ENCODE results near the gene EPGN.

The EPGN gene

GRCh38 chr4:74357965-74358364, 49.7 kb downstream of the EPGN start:
- TF ChIP-seq SPI1 (IDR thresholded peaks at IDR 0.05; ENCODE audit: borderline replicate concordance, low read depth) (no peak), GABPA (IDR thresholded peaks at IDR 0.05; ENCODE audit: low read depth) (no peak), POLR2AphosphoS5 (IDR thresholded peaks at IDR 0.05; ENCODE audit: low read depth) (no peak), REST (IDR thresholded peaks at IDR 0.05; ENCODE audit: insufficient replicate concordance, low read depth) (no peak), CTCF (IDR thresholded peaks at IDR 0.05; ENCODE audit: insufficient read depth, low read length) (no peak)
- H3K4me3 ChIP-seq (replicated peaks; ENCODE audit: insufficient read depth, low read length), result no peak overlapping the region

GRCh38 chr4:74361671-74362070, 53.4 kb downstream of the EPGN start:
- H3K27me3 ChIP-seq (ENCODE audit: insufficient read depth, poor library complexity, severe bottlenecking), result no peaks in the 10 kb centered on the region
- no peak overlapping the region for H3K27ac ChIP-seq (replicated peaks)
- no peak overlapping the region for H3K4me3 ChIP-seq (replicated peaks; ENCODE audit: insufficient read depth, low read length)
- TF ChIP-seq SPI1 (IDR thresholded peaks at IDR 0.05; ENCODE audit: borderline replicate concordance, low read depth) (no peak), REST (IDR thresholded peaks at IDR 0.05; ENCODE audit: insufficient replicate concordance, low read depth) (no peak), CTCF (IDR thresholded peaks at IDR 0.05; ENCODE audit: insufficient read depth, low read length) (no peak), GABPA (IDR thresholded peaks at IDR 0.05; ENCODE audit: low read depth) (no peak), POLR2AphosphoS5 (IDR thresholded peaks at IDR 0.05; ENCODE audit: low read depth) (no peak)
- DNase-seq (ENCODE audit: low read depth in 1 of 2, low spot score in 1 of 2), result no peak

More at GRCh38 chr4:74357965-74358364, 49.7 kb downstream of the EPGN start:
- H3K27ac ChIP-seq (replicated peaks), result no peak overlapping the region
- DNase-seq (ENCODE audit: low read depth in 1 of 2, low spot score in 1 of 2), result no peak
- no peaks in the 10 kb centered on the region for H3K27me3 ChIP-seq (ENCODE audit: insufficient read depth, poor library complexity, severe bottlenecking)

- TF ChIP-seq POLR2AphosphoS5 (IDR thresholded peaks at IDR 0.05; ENCODE audit: low read depth), result no peak
- no peak for TF ChIP-seq SPI1 (IDR thresholded peaks at IDR 0.05; ENCODE audit: borderline replicate concordance, low read depth)
- no peak for TF ChIP-seq REST (IDR thresholded peaks at IDR 0.05; ENCODE audit: insufficient replicate concordance, low read depth)
- TF ChIP-seq CTCF (IDR thresholded peaks at IDR 0.05; ENCODE audit: insufficient read depth, low read length), result no peak
- TF ChIP-seq GABPA (IDR thresholded peaks at IDR 0.05; ENCODE audit: low read depth), result no peak
- Histone ChIP-seq H3K27ac (replicated peaks) (no peak overlapping the region), H3K4me3 (replicated peaks; ENCODE audit: insufficient read depth, low read length) (no peak overlapping the region), H3K27me3 (ENCODE audit: insufficient read depth, poor library complexity, severe bottlenecking) (no peaks in the 10 kb centered on the region)
- no peak for DNase-seq (ENCODE audit: low read depth in 1 of 2, low spot score in 1 of 2)
Observed at GRCh38 chr4:74362347-74362746, 54.1 kb downstream of the EPGN start.
